ENCODE measurements around the gene STX3.
"Not testable (repeated sequence)": the region's sequence is repeated elsewhere in the genome, so short reads cannot be mapped to it uniquely, and the experiment has no call there.

The STX3 gene

DNA sequence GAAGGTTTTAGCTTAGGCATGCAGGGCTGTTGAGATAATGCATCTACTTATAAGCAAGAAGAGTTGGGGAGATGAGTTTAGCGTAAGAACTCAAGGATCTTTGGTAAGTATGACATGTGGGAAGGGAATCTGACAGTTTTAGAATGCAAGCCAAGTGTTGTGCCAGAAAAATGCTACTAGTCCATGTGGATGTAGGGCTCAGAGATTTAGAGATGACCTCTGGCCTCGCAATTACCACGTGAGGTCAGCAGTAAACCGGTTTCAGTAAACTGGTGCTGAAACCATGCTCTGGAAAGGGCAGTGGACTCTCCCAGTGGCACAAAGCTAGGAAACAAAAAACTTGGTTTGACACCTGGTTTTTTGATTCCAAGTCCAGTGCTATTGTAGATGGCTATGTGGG is 36.5 kb downstream of the STX3 start:
- DNase-seq: no peak

DNA sequence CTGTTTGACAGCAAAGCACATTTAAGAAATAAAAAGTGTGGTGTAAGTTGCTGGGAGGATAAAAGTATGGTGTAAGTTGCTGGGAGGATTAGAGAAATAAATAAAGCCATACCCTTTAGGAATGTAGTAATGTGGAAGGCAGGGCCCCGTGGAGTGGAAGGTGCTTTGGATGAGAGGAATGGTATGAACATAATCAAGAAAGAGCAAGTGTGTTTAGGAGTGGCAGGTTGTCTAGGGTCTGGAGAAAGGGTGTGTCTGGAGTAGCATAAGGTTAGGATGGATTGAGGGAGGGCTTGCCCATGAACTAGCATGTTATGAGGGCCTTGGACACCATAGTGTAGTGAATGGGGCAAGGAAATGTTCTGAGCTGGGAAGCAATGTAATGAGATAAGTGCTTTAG is 37.3 kb downstream of the STX3 start:
- no peak for DNase-seq

DNA sequence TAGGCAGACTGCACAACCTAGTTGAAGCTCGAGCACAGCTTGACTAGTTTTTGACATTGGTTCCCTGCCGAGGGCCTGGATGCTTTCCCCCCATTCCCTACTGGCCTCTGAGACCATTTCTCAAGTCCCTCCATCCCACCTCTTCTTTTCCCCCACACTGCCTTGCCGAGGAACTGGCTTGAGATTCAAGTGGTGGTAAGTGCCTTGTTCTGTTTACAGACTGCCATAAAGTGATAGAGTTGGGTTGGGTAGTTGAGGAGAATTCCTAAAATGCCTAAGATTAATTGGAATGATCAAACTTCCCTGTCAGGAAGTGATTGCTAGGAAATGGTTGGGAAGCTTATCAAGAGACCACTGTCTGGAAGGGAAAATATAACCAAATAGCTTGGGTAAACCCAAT is 39.2 kb downstream of the STX3 start:
- DNase-seq: no peak

DNA sequence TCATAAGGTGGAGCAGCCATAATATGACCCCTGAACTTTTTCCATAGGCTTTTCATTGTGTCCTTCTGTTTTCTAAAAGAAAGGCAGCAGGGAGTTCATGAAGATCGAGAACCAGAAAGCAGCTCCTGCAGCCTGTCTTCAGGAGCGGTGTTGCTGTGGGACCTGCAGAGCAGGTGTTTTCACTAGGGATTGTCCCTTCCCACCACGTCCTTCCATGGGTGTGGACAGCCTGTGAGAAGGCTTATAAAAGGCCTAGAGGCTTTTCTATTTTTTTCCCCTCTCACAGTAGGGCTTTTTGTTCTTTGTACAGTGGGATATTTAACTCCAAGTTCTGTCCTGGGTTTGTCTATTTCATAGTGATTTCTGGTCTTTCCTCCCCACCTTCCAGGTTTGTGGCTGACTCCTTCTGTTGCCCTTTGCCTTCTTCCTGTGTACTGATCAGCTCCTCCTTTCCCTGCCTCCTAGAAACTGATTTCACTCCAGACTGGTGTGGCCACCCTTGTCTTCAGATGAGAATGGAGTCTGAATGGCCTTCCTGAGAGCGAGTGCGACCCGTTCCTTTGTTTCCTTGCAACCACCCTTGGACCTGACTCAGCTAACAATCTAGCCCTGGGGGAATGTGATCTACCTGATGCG is 45.3 kb downstream of the STX3 start:
- DNase-seq: no peak

DNA sequence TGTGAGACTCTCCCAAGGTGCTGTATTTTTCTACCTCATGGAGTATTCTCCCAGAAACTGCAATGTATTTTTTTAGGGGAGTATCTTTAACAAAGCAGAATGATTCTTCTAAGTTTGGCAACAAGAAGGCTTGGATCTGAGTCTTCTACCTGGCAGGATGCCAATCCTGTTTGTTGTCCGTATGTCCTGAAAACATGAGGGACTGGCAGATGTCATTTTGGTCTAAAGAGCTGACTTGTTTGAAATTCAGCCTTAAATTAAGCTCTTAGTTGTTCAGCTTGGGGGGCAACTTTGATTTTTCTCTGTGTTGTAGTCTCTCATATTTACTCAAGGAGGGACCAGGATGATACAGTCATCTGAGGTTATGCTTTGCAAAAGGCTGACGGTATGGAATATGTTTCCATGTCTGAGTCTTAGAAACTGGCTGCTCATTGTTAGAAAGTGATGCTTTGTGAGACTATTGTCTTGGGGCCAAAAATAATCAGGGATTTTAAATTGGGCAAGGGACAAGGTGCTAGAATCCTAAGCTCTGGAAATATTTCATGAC is 46.1 kb downstream of the STX3 start:
- DNase-seq: no peak

DNA sequence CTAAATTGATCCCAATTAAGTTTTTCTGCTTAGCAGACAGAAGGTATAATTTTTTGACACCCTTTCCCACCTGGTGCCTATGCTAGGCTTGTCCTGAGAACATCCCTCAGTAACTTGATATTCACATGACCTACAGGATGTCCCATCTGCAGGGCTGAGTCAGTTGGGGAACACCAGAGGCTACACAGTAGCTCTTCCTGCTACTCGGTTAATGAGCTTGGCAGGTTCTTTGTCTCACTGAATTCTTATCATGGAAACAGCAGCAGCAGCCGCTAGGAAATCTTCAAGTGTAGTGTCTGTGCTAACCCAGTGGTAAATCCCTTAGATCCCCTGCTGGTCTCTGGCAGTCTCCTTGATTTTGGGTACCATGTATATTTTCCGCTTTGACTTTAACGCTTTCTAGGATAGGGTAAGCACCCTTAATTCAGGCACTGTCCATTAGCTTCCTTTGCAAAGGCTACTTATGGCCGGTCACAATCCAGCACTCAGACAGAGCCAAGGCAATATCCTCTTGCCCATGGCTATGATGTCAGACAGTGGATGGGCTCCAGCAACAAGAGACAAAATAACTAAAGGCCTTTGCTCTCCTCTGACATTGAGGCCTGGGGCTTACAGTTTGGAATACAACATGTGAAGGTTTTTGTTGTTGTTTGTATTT is 46.9 kb downstream of the STX3 start:
- peak in 9 of 14 donors; percentile 8 to 75 (median 39) for DNase-seq

DNA sequence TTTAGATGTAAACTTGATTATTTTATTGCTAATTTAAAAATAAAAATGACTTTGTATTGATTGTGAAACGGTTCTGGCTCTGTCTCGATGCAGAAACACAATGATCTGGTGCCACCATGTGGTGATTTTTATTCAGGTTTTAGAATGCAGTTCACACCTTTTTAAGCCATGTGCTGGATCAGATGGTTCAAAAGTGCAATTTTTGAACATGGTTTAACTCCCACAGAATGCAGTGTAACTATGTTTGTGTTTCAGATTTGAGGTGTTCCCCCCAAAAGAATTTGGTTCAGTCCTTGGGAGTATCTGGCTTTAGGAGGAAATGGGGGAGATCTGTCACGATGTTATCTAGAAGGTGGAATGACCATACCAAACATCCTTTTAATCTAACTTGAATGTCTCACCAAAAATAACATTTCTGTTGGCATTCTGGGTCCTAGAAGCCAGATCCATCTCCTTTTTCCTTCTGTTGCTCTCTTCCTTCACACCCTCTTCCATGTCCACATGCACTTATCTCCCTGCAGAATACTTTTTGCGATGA is 47.5 kb downstream of the STX3 start:
- peak in 6 of 14 donors; percentile 31 to 75 (median 42) for DNase-seq

DNA sequence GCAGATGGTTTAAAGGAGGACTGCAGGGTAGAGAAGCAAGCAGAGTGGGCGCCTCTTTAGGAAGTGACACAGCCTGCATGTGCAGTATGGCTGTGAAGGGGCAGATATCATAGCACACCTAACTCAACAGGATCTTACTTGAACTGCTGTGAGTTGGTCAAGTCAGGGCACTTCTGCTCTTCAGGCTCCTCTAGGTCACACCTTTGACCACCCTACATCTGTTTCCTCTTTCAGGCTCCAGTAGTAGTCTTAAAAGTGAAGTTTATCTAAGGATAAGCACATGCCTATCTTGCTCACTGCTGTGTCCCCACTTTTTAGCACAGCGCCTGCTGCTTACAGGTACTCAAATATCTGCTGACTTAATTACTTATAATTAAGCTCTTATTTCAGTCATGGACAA is 48.9 kb downstream of the STX3 start:
- no peak for DNase-seq

DNA sequence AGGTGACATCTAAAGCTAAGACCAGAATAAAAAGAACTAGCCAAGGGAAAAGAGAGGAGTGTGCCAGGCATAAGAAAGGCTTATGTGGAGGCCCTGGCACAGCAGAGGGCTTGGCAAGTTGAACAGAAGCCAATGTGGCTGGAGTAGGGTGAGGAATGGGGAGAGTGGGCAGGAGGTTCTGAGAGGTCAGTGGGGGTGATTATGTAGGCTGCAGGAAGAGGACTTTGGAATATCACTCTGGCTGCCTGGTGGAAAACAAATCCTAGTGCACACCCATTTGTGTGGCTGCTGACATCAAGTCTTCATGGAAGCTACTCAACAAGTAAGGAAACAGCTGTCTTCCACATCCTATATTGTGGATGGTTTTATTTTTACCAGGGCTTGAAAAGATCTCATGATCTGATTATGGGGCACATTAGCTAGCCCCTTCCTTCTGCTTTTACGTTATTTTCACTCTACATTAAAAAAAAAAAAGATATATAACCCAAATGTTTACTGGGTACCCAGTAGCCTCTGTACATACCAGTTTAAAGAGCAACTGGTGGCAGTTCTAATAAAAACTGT is 52.0 kb downstream of the STX3 start:
- DNase-seq: no peak

DNA sequence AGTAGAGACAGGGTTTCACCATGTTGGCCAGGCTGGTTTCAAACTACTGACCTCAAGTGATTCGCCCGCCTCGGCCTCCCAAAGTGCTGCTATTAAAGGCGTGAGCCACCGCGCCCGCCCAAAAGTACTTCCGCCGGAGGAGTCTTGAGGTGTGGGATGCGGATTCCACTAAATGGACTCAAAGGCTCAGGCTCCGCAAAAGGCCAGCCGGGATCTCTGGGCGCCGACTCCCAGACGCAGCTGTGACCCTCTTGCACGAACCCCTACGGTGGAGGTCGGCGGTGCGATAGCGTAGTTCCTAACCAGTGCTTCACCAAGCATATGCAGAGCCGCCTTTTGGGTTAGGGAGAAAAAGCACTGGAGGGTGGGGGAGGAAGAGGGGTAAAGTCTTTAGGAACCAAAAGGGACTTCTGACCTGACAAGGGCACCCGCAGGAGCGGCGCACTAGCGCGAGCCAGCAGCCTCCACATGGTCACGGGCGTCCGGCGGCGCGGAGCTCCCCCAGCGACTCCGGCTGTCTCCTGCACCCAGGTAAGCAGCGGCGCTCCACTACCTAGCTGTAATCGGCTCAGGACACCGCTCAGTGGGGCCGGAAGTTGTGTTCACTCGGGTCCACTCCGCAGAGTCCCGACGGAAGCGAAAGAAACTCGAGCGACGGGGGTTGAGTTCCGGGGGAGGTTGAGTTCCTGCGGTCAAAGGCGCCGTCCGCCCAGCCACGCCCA is 55.2 kb downstream of the STX3 start, which contains the start of gene MRPL16:
Gene MRPL16, minus strand, starts transcription at position 590 of the 722 bp plus-strand sequence. Its CDS starts 120 bp downstream, at position 470.
- peak; percentile 9 to 86 (median 72) for DNase-seq

DNA sequence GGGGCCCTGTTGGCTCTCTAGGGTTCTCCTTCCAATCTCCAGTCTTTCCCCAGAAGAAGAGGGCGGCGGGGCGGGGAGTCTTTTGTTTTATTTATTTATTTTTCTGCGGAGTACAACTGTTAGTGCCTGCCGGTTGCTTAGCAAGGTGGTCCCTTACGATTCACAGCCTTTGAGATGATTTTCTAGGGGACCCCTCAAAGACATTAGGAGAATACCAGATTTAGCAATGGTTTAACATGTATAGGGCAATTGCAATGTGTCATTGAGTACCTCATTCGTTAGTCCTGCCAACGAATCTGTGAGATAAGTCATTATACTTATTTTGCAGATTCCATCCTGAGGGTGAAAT is 55.7 kb downstream of the STX3 start:
- DNase-seq: no peak

DNA sequence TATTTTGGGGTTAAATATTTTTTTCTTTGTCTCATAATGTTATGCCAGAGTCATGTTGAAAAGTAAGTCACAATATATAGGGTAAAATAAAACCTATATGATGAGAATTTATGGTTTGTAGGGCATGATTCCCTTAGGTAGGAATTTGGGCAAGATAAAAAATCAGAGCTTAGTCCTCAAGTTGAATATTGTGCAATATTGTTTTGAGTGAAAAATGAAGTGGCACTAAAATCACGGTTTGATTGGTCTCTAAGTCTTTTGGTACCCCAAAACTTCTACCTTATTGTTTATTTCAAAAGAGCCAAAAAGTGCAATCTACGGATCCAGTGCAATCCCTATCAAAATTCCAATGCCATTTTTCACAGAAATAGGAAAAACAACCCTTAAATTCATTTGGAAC is 57.0 kb downstream of the STX3 start:
- DNase-seq: no peak

DNA sequence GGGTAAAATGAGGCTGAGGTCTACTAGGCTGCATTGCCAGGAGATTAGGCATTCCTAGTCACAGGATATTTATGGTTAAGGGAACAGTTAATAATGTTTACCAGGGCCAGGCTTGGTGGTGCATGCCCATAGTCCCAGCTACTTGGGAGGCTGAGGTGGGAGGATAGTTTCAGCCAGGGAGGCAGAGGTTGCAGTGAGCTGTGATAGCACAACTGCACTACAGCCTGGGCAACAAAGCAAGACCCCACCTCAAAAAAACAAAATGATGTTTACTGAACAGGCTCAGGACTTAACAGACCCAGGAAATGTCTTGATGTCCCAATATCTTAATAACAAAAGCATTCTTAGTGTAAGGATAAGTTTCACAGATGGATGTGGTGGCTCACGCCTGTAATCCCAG is 58.2 kb downstream of the STX3 start:
- no peak for DNase-seq

DNA sequence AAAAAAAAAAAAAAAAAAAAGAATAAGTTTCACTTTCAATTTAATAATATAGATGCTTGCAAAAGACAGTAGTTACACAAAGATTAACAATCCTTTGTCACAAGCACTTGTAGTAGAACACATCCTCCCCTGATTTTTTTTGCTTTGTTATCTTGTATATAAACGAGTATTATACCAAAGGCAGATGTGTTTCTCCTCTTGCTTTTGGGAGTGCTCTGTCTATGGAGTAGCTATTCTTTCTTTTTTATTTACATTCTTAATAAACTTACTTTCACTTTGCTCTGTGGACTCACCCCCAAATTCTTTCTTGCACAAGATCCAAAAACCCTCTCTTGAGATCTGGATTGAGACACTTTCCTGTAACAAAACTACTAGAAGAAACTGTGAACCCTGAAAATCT is 58.8 kb downstream of the STX3 start:
- no peak for DNase-seq

DNA sequence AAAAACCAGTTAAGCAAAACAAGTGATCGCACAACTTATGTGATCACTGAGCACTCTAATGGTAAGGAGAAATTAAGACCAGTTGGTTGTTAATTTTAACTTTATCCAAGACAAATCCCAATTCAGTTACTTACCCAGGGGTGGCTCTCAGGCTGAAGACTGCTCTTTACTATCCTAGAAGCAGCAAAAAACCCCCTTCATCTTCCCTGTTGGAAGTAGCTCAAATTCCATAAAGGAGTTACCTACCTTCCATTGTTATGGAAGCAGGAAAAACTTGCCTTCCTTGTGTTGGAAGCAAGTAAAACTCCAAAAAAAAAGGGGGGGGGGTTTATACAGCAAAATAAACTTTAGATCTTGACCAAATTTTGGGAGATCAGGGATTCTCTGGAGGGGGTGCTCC is 60.6 kb downstream of the STX3 start:
- no peak for DNase-seq

DNA sequence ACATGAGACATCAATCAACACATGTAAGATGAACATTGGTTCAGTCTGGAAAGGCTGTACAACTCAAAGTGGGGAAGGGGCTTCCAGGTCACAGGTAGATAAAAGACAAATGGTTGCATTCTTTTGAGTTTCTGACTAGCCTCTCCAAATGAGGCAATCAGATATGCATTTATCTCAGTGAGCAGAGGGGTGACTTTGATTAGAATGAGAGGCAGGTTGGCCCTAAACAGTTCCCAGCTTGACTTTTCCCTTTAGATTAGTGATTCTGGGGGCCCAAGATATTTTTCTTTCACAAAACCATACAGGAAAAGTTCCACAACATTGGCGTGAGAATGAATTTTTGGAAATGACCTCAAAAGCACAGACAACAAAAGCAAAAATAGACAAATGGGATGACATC is 61.3 kb downstream of the STX3 start:
- DNase-seq: not testable (repeated sequence)

DNA sequence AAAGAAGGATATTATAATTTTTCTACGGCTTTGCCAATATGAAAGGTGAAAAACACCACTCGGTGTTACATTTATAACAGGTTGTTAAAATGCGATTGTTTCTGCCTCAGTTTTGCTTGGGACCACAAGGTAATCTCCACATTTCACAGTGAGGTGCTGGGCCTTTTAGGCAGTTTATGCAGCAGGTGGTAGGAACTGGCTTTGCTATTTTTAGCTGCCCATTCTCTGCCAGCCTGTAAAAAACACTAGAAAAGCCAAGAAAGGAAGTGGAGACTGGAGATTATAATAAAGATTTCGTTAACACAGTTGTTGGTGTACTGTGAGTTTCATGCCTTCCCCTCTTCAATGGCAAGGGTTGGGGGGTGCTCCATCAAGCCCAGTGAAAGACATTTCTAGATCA is 63.4 kb downstream of the STX3 start:
- no peak for DNase-seq

DNA sequence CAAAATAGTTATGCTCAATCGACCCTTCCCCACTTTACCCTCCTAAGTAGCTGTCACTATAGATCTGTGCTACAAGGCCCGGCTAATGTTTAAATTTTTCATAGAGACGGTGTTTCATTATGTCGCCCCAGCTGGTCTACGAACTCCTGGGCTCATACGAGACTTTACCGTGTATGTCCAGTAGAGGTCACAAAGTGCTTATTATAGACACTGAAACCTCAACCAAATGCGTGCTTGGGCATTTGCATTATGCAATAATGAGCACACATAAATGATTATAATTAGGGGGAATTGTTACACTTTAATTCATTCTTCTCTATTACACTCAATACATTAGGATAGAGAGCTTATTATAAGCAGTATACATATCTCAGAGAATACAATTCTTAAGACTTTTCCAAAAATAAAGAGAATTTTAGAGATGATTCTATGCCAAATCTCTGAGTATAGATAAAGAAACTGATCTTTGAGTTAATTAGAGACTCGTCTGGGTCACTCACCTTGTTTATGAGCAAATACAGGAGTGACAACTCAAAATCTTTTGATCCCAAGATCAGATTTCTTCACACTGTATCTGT is 67.9 kb downstream of the STX3 start:
- DNase-seq: peak in 3 of 14 donors; percentile 1 to 5 (median 5)

DNA sequence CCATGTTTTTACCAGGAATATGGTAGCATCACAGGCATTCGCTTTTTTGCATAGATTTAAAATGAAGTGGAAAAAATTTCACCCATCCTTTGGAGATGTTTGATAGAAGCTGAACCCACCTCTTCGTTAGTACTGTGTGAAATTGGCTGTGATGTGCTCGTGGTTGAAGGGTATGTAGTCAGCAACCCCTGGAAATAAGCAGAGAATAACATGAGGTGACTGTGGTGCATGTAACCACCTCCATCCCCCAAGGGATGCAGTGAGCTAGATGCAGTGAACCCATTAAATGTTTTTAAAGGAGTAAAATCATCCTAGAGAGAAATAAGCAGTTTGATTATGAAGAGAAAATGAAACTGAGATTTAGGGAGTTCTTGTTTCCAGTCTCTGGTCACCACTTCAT is 74.2 kb downstream of the STX3 start:
- no peak for DNase-seq

DNA sequence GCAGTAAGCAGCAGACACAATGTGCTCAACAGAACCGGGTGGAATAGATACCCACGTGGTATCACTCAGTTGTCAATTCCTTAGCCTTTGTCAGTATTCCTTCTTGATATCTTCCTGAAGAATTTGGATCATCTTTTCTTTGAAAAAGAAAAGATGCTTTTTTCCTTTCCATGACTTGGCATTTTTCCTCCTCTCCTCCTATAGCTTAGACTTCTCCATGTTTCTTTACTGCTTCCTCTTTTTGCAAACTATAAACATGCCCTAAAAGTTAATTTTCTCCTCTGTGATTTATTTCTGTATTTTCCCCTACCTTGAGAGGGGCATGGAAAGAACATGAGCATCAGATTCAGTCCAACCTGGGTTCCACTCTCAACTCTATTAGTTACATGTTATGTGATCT is 78.4 kb downstream of the STX3 start:
- DNase-seq: no peak

DNA sequence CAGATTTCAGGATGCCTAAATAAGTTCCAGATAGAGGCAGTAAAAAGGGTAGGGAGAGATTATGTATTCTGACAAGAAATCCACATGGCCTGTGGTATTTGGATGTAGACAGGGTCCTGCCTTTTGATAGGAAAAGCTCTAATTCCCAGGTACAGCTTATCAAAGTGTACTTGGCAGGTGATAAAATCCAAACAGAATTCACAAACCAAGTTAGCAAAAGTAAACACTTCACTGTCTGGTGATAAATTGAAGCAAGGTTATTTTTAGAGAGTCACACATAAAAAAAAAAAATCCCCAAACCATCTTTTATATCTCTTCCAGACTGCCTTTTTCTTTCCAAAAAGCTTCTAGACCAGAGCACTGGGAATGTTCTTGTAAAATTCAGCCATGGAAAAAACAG is 84.4 kb downstream of the STX3 start:
- DNase-seq: no peak

DNA sequence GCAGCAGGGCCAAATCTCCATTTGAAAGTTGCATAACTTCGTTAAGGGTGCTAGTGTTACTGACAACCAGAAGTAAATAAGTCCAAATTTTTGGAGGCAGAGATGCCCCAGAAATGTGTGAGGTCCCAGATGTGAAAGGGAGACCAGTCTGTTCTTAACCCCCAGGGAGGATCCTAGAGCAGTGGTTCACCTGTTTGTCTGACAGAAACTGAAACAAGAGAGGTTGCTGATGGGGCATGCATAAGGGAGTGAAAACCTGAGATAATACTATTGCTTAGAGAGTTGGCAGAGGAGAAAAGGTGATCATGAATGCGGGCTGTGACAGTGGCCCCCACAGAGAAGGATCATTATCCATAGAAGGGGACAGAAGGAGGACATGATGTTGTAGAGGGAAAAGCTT is 86.3 kb downstream of the STX3 start:
- DNase-seq: no peak

DNA sequence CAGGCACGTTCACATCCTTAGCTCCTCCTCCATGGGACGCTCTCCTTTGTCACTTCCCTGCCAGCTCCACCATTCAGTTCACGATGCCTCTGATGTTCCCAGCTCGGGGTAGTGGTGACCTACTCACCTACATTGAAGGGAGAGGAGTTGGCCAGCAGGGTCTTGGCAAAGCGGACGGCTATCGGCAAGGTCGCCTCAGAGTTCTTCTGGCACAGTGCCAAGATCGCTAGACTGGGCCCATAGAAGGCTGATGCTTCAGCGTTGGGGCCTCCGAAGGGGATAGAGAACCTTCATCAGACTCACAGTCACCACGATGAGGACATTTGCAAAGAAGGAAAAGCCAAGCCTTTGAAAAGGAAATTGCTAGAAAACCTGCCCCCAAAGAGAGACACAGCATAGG is 87.1 kb downstream of the STX3 start:
- DNase-seq: no peak

Data from C1 segment of cervical spinal cord (tissue), 14 donors.